Suppressor macrophage (primary cell): ENCODE measurements around the gene NEDD4L.
"Not testable (repeated sequence)": the region's sequence is repeated elsewhere in the genome, so short reads cannot be mapped to it uniquely, and the experiment has no call there.

Source experiments
- DNase-seq, 4 experiments: peaks; one replicate each; pipeline ENCODE4 v3.0.0-alpha.2; 2020 to 2022
- total RNA-seq, 17 experiments: gene quantifications; one replicate each; lab custom pipeline; 2026; ENCODE audit warnings: mixed read lengths in 6 of 17, inconsistent platforms in 3 of 17; lab: John Stamatoyannopoulos, UW

Gene NEDD4L
- 7.2 to 32.9 (median 21.0) reads per million in 17 experiments for total RNA-seq

GRCh38 chr18:58043491-58044369 lies at the start of gene NEDD4L:
Gene NEDD4L, plus strand, starts transcription at chr18:58044226. Its CDS starts 435 bp downstream, at chr18:58044661.
- peak; percentile 88 to 96 (median 93) for DNase-seq

DNA sequence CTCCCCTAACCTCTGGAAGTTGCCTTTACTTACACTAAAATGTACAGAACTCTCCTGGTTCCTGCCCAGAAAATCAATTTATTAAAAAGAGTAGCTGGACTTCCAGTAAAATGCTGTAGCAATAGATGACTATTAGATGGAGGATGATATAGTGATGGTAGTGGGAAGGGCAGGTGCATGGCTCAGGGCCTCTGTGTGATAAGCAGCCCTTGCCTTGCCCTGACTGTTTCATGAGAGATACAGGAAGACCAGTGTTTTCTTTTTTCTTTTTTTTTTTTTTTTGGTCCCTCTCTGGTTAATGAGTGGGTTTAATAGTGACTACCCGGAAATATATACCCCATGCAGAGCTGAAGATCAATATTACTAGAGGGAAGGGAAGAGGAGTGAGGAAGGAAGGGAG lies 48.7 kb upstream of the NEDD4L start:
- DNase-seq: no peak

- DNase-seq: not testable (repeated sequence)
Measured at GRCh38 chr18:57996894-57997293, 47.1 kb upstream of the NEDD4L start.

DNA sequence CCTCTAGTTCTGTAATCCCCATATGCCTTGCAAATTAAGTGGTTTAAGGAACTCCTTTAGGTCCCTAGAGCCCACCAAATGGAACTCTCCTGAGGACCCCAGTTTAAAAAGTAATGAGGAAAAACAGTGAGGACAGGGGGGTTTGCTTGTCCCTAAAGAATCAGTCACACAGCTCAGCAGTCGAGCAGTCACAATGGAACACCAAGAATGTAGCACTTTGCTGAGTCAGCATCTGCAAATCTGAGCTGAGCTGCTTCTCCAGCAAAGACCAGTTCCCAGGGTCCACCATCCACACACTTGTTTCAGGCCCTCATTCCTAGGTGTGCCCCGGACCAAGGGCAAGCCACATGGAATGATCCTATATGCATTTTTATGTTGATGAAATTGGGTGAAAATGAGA lies 46.2 kb upstream of the NEDD4L start:
- DNase-seq: no peak

GRCh38 chr18:57998461-57998860 lies 45.6 kb upstream of the NEDD4L start:
- DNase-seq: no peak

DNA sequence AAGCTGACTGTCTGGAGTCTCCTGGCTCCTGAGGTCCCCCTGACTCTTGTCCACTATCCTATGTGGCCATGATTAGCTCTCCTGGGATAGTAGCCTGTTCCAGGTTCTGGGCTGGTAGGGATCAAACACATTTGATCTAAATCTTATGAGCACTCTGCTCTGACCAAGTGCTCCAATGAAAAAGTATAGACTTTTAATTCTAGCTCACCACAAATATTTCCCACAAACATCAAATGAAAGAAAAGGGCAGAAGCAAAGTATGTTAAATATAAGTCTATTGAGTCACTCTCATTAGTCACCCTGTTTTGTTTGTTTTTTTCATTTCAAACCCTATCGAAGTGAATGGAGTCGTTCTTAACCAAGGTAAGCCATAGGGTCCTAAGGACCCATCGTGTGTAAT lies 39.7 kb upstream of the NEDD4L start:
- no peak for DNase-seq

GRCh38 chr18:58005011-58005410 lies 39.0 kb upstream of the NEDD4L start:
- DNase-seq: no peak

GRCh38 chr18:58005885-58006523 lies 38.0 kb upstream of the NEDD4L start:
- DNase-seq: peak in 1 of 4 experiments; percentile 11

DNA sequence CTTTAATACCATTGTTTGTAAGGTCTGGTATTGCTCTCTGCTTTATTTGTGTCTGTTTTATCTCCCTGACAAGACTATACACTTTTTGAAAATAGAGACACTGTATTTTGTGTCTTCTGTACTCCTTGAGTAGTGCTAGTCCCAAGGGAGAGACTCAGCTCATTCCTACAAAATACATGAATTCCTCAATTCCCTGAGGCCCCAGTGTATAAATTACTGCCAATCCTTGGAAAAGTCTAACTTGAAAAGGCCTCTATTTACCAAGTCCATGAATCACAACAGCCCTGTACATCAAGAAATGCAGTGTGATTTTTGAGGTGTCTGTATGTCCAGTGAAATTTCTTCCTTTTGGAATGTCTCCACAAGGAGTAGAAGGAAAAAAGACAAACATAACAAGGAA lies 34.9 kb upstream of the NEDD4L start:
- DNase-seq: no peak

- no peak for DNase-seq
Measured at GRCh38 chr18:58010265-58010664, 33.8 kb upstream of the NEDD4L start.

DNA sequence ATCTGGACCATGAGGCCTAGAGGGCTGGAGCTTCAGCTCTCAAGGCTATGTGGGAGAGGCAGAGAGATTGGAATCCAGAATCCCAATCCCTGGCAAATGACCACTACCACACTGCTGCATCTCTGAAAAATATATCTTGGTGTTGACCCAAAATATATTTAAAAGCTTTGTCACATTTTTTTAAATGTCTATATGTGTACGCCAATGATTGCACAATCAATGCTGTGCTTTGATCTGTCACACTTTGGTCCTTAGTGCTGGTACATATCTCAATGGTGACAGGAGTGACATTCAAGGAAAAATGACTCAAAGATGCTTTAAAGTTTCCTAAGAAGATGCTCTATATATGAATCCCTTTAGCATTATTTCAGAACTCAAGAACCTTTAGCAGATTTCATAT lies 31.7 kb upstream of the NEDD4L start:
- DNase-seq: no peak

GRCh38 chr18:58013241-58014211 lies 30.5 kb upstream of the NEDD4L start:
- no peak for DNase-seq

DNA sequence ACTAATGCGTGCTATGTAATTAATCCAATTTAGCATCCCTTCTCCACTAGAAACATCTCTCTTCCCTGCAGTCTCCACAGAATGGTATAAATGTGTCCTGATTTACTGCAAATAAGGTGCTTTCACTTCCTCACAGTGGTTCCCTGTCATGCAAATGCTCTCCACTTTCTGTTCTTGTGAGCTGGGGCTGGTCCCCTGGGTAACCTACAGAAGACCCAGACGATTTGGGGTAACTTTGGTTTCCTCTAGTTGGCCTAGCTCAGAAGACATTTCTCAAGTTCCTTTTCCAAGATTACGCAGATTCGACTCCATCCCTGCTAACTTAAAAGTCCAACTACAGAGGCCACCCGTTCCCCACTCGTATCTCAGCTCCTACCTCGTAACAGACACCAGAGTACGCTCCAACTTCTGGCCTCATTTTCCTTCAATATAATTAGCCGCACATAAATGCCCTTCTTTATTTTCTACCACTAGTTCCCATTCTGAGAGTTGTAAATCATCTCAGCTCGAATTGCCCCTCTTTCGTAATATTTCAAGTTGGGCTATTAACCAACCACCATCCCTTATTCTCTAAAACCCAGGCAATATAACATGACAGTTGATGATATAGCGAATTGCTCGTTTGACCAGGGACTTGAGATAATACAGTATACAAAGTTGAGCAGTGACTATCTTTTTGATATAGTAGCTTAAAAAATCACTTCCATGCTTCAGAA lies 28.8 kb upstream of the NEDD4L start:
- peak; percentile 13 to 47 (median 42) for DNase-seq

- no peak for DNase-seq
Measured at GRCh38 chr18:58017267-58017666, 26.8 kb upstream of the NEDD4L start.

GRCh38 chr18:58020567-58021107 lies 23.4 kb upstream of the NEDD4L start:
- no peak for DNase-seq

GRCh38 chr18:58021504-58021903 lies 22.5 kb upstream of the NEDD4L start:
- DNase-seq: no peak

DNA sequence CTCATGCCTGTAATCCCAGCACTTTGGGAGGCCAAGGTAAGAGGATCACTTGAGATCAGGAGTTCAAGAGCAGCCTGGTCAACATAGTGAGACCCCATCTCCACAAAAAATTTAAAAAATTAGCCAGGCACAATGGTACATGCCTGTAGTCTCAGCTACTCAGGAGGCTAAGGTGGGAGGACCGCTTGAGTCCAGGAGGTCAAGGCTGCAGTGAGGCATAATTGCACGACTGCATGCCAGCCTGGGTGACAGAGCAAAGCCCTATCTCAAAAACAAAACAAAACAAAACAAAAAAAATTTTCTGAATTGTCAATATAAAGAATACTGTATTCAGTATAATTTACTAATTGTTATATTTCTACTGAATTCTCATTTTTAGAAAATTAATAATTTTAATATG lies 20.9 kb upstream of the NEDD4L start:
- DNase-seq: no peak

- no peak for DNase-seq
Measured at GRCh38 chr18:58024139-58024538, 19.9 kb upstream of the NEDD4L start.

DNA sequence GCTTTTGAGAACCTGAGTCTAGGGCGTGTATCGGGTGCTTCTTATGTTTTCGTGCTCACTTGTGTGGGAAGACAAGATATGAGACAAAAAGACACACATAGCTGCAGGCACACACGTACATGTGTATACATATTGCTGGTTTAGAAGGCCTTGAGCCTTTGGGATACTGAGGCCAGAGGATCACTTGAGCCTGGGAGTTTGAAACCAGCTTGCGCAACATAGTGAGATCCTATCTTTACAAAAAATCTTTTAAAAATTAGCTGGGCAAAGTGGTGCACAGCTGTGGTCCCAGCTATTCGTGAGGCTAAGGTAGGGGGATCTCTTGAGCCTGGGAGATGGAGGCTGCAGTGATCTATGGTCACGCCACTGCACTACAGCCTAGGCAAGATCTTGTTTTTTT lies 18.8 kb upstream of the NEDD4L start:
- DNase-seq: no peak

GRCh38 chr18:58025733-58026132 lies 18.3 kb upstream of the NEDD4L start:
- DNase-seq: no peak

GRCh38 chr18:58026395-58026794 lies 17.6 kb upstream of the NEDD4L start:
- DNase-seq: no peak

DNA sequence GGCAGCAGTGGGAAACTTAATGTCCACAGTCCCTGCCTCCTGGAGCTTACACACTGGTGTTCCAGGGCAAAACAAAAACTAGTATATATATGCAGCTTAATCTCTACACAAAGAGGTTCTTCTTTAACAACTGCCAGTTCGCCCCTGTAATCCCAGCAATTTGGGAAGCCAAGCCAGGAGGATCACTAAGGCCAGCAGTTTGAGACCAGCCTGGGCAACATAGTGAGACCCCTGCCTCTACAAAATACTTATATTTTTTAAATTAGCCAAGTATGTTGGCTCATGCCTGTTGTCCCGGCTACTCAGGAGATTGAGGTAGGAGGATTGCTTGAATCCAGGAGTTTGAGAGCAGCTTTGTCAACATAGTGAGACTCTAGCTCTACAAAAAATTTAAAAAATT lies 17.2 kb upstream of the NEDD4L start:
- no peak for DNase-seq
